HG02759 (cell line): ENCODE results near the gene ORC5.
"Not testable (repeated sequence)": the region's sequence is repeated elsewhere in the genome, so short reads cannot be mapped to it uniquely, and the experiment has no call there.

Experiments
- ATAC-seq: cut with Tn5 transposase; IDR thresholded peaks from one replicate; pipeline ENCODE4 v1.9.1; 2021; ENCODE audit warnings: mild to moderate bottlenecking, moderate library complexity; ENCODE audit not compliant: unreplicated experiment

Gene ORC5

DNA sequence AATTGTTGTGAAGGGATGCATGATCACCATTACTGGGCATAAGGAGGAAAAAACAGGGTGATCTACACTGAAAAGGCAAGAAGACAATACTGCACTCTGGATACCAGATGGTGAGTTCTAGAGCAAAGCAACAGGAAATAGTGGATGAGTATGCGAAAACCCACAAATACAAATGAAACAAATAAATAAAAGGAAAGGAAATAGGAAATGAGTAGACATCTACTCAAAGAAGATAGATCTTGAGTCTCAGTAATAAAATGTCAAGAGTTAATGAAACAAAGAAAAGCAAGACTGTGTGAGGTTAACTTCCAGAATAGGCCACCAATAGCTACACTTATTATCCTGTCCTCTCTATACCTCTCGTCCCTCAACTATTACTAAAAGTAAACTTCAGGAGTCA is 11.7 kb downstream of the ORC5 start:
- no peak for ATAC-seq

GRCh38 chr7:104192434-104192833 is 15.4 kb downstream of the ORC5 start:
- ATAC-seq, result no peak

DNA sequence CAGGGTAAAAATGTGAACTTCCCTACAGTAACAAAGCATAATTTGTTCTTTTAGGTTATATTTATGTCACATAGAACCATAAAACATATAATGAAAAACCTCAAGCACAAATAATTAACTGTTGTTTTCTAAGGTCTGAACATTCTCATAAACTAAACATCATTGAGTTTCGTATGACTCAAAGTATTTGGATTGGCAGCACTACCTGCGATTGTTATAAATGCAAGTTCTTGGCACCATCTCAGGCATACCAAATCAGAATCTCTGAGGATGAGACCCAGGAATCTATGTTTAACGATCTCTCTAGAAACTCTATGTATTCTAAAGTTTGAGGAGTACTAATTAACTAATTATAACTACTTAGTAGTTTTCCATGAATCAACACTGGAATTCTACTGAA is 22.5 kb downstream of the ORC5 start:
- ATAC-seq, result no peak

GRCh38 chr7:104179178-104179577 is 28.6 kb downstream of the ORC5 start:
- ATAC-seq, result no peak

DNA sequence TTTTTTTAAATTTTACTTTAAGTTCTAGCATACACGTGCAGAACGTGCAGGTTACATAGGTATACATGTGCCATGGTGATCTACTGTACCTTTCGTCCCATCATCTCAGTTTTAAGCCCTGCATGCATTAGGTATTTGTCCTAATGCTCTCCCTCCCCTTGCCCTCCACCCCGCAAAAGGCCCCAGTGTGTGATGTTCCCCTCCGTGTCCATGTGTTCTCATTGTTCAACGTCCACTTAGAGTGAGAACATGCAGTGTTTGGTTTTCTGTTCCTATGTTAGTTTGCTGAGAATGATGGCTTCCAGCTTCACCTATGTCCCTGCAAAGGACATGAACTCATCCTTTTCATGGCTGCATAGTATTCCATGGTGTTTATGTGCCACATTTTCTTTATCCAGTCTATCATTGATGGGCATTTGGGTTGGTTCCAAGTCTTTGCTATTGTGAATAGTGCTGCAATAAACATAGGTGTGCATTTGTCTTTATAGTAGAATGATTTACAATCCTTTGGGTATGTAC is 30.2 kb downstream of the ORC5 start:
- not testable (repeated sequence) for ATAC-seq

DNA sequence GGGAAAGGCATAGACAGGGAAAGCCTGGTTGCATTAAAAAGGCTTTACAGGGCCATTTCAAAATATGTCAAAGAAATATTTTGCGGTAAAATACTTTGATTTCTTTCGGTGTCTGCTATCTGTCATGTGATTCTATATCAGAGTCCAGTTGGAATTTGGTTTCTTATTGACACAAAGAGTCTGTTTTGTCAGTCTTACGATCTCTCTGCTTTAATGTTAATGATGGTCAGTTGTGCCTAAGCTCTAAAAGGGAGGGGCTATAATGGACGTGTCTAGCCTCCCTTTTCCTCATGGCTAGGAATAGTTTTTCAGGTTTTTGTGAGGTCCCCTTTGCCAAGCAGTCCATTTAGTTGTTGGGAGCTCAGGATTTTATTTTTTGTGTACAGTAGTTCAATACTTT is 31.5 kb downstream of the ORC5 start:
- ATAC-seq, result no peak

DNA sequence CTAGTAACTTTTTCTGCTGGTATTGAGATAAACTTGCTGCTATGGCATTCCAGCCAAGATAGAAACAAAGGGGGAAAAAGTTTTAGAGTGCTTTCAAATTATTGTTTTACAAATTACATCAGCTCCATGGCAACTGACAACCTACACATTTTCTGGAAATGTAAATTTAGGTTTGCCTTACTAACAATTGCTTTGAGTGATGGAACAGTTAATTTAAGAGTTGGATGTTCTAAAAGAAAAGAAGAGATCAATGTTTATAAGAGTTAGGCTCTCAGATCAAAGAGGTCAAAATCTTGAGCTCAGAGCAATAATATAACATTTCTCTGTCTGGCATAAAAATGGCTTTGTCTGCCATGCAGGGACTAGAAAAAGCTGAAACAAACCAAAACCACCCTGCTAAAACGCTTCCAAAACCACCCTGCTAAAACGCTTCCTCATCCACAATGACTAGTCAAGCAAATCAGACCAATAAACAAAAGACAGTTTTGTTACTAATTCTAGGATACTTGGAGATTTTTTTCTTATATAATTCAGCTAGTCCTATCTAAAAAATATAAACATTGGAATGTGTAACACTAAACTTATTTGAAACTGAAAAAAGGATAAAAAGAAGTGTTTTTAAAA is 32.3 kb downstream of the ORC5 start:
- no peak for ATAC-seq

- ATAC-seq, result no peak
Observed at GRCh38 chr7:104174798-104175197, 33.0 kb downstream of the ORC5 start.

GRCh38 chr7:104162081-104162480 is 45.7 kb downstream of the ORC5 start:
- no peak for ATAC-seq

- ATAC-seq, result no peak
Observed at GRCh38 chr7:104161244-104161643, 46.6 kb downstream of the ORC5 start.

GRCh38 chr7:104160375-104160774 is 47.4 kb downstream of the ORC5 start:
- no peak for ATAC-seq

GRCh38 chr7:104156842-104157277 is 51.0 kb downstream of the ORC5 start:
- no peak for ATAC-seq

DNA sequence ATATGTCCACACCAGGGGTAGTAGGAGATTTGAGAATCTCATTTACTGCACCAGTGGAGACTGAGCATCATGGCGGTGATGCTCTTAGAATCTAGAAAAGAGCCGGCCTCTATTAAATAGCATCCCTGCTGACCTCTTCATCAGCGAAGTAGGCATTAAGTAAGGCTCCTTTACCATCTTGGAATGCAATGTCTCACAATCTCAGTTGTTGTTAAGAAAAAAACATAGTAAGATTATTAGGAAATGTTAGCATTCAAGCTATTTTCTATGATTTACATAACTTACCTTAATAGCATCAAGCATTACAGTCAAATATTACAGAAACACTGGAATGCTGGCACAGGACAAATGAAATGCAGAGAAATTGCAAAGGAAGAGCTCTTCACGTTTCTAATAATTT is 54.5 kb downstream of the ORC5 start:
- no peak for ATAC-seq

DNA sequence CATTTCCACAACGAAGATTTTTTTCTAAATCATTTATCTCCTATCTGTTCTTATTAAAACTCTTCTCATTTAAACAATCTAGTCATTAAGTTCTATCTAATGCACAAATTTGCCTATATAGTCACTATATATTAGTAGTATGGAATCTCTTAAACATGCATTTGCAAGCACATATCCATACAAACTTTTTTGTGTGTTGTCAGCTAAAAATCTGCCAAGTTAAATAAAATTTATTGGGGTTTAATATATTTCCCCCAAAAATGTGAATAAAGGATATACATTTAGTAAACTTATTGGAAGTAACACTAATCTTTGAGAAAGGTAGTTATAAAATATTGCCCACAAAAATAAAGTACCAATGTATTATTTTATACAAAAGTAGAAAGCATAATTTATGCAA is 55.3 kb downstream of the ORC5 start:
- no peak for ATAC-seq

DNA sequence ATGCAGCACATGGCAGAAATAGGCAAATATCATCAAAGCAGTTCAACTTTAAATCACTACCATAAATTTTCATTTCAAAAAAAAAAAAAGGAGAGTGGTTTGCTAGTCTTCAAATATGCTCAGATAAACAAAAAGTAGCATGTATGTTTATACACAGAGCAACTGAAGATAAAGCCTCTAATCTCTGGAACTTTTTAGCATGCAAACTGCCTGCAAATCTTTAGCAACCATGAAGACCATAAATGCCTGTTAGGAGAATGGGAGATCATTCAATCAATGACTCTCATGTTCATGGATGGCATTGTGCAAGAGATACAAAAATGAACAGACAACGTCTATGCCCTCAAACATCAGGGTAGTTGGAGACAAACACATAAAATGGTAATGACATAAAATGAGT is 57.3 kb downstream of the ORC5 start:
- ATAC-seq, result no peak

- ATAC-seq, result no peak
Observed at GRCh38 chr7:104149822-104150221, 58.0 kb downstream of the ORC5 start.

DNA sequence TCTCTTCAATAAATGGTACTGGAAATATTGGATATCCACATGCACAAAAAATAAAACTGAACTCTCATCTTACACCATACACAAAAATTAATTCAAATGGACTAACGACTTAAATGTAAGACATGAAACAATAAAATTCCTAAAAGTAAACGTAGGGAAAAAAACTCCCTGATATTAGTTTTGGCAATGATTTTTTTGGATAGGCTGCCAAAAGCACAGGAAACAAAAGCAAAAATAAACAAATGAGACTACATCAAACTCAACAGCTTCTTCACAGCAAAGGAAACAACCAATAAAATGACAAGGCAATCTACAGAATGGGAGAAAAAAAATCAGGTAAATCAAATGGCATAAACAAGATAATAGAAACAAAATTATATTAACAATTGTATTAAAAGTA is 65.7 kb downstream of the ORC5 start:
- ATAC-seq, result no peak

DNA sequence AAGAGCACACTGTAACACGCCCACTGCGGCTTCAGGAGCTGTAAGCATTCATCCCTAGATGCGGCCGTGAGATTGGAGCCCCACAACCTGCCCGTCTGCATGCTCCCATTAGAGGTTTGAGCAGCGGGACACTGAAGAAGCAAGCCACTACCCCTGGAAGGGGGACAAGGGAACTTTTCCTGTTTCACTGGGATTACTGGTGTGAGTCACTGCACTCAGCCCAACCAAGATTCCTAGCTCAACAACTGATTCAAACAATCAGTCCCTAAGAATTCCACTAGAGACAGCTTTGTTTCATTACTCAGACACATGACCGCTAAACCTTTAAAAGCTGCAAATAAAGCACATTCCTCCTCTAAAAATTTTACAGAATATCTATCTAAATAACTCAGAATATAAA is 69.8 kb downstream of the ORC5 start:
- no peak for ATAC-seq

GRCh38 chr7:104137511-104137910 is 70.3 kb downstream of the ORC5 start:
- no peak for ATAC-seq

GRCh38 chr7:104136981-104137380 is 70.8 kb downstream of the ORC5 start:
- ATAC-seq, result no peak

DNA sequence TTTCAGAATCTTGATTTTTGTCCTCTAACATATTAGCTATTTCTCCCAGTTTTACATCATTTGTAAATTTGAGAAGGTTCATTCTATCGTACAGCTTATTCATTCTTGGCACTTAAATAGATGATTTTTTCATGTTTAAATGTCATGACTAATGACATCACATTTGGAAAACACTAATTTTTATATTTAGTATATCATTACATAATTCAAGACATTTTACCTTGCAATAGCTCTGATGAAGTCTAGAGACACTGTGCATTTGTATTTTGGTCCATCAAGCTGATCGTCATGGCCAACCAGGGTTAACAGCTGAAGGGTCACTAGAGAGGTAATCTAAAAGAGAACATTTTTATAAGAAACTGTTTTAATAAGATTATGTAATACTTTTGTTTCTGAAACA is 71.3 kb downstream of the ORC5 start:
- no peak for ATAC-seq

- no peak for ATAC-seq
Observed at GRCh38 chr7:104135760-104136558, 71.9 kb downstream of the ORC5 start.
